ENCODE data around the gene INO80E.

- no peak for TF ChIP-seq POLR2AphosphoS5 (IDR thresholded peaks at IDR 0.05; ENCODE audit: low read depth)
- TF ChIP-seq CTCF (IDR thresholded peaks at IDR 0.05; ENCODE audit: insufficient read depth, low read length): no peak
- TF ChIP-seq REST (IDR thresholded peaks at IDR 0.05; ENCODE audit: insufficient replicate concordance, low read depth): no peak
- no peak for TF ChIP-seq GABPA (IDR thresholded peaks at IDR 0.05; ENCODE audit: low read depth)
- TF ChIP-seq SPI1 (IDR thresholded peaks at IDR 0.05; ENCODE audit: borderline replicate concordance, low read depth): no peak
Measured at GRCh38 chr16:29978564-29979270, 17.3 kb upstream of the INO80E start.
